Measurements from ENCODE around the gene MCRIP2. TPM values are rescaled to one million over a fixed set of nuclear protein-coding genes. Genes with fewer than 3 reads are reported as not detected.

Gene MCRIP2
- polyA plus RNA-seq, 1 donor from 2014 or later = 29.1 TPM

DNA sequence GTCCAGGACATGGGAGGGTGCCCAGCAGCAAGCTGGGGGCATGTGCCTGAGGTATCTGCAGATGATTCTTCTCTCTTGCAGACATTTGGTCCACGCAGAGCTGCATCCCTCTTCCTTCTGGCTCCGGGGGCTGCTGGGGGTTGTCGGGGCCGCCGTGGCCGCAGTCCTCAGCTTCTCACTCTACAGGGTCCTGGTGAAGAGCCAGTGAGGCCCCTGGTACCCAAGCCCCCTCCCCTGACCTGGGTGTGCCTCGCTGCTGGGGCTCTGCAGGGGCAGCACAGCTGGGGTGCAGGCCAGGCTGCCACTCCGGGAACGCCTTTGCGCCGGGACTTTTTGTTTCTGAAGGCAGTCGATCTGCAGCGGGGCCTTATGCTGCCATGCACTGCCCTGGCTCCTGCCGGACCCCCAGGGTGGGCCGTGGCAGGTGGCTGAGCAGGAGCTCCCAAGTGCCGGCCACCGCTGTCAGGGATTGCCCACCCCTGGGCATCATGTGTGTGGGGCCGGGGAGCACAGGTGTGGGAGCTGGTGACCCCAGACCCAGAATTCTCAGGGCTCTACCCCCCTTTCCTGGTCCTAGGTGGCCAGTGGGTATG, 31.9 kb downstream of the MCRIP2 start:
- Histone ChIP-seq H3K4me3 (ENCODE audit: low read length) (no peak overlapping the region), H2AFZ (ENCODE audit: low read depth, low read length) (no peak overlapping the region), H4K20me1 (ENCODE audit: insufficient read depth) (no peaks in the 10 kb centered on the region), H3K27ac (ENCODE audit: low read length) (no peak overlapping the region), H3K9me2 (ENCODE audit: insufficient read depth, low read length) (no peaks in the 10 kb centered on the region), H3K27me3 (ENCODE audit: insufficient read depth, low read depth, low read length) (peaks cover 3% of the 10 kb centered on the region), H3K36me3 (ENCODE audit: insufficient read depth, low read length) (no peaks in the 10 kb centered on the region), H3K9me3 (ENCODE audit: low read length) (no peaks in the 10 kb centered on the region), H3K4me2 (ENCODE audit: low read length) (no peak overlapping the region), H3K9ac (ENCODE audit: low read length) (no peak overlapping the region), H3F3A (ENCODE audit: insufficient read depth, low read length, poor library complexity, severe bottlenecking) (no peaks in the 10 kb centered on the region), H3K79me2 (replicated peaks; ENCODE audit: insufficient read depth, low read length) (peaks cover 4% of the 10 kb centered on the region)
- TF ChIP-seq EZH2 (IDR thresholded peaks at IDR 0.05; ENCODE audit: borderline replicate concordance, insufficient read depth, low read length, poor library complexity, severe bottlenecking) (no peak), MXI1 (conservative IDR thresholded peaks at IDR 0.05; ENCODE audit: poor library complexity, severe bottlenecking) (no peak), CTCF (IDR thresholded peaks at IDR 0.05; ENCODE audit: poor library complexity, severe bottlenecking) (no peak), TAF1 (IDR thresholded peaks at IDR 0.05; ENCODE audit: low read depth) (no peak), EP300 (conservative IDR thresholded peaks at IDR 0.05; ENCODE audit: poor library complexity, severe bottlenecking) (no peak), RAD21 (conservative IDR thresholded peaks at IDR 0.05) (no peak), POLR2AphosphoS5 (IDR thresholded peaks at IDR 0.05) (no peak), SMC3 (conservative IDR thresholded peaks at IDR 0.05; ENCODE audit: poor library complexity) (no peak)
- TF ChIP-seq, protein P1, sequence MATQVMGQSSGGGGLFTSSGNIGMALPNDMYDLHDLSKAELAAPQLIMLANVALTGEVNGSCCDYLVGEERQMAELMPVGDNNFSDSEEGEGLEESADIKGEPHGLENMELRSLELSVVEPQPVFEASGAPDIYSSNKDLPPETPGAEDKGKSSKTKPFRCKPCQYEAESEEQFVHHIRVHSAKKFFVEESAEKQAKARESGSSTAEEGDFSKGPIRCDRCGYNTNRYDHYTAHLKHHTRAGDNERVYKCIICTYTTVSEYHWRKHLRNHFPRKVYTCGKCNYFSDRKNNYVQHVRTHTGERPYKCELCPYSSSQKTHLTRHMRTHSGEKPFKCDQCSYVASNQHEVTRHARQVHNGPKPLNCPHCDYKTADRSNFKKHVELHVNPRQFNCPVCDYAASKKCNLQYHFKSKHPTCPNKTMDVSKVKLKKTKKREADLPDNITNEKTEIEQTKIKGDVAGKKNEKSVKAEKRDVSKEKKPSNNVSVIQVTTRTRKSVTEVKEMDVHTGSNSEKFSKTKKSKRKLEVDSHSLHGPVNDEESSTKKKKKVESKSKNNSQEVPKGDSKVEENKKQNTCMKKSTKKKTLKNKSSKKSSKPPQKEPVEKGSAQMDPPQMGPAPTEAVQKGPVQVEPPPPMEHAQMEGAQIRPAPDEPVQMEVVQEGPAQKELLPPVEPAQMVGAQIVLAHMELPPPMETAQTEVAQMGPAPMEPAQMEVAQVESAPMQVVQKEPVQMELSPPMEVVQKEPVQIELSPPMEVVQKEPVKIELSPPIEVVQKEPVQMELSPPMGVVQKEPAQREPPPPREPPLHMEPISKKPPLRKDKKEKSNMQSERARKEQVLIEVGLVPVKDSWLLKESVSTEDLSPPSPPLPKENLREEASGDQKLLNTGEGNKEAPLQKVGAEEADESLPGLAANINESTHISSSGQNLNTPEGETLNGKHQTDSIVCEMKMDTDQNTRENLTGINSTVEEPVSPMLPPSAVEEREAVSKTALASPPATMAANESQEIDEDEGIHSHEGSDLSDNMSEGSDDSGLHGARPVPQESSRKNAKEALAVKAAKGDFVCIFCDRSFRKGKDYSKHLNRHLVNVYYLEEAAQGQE (IDR thresholded peaks at IDR 0.05; ENCODE audit: borderline replicate concordance) = no peak

DNA sequence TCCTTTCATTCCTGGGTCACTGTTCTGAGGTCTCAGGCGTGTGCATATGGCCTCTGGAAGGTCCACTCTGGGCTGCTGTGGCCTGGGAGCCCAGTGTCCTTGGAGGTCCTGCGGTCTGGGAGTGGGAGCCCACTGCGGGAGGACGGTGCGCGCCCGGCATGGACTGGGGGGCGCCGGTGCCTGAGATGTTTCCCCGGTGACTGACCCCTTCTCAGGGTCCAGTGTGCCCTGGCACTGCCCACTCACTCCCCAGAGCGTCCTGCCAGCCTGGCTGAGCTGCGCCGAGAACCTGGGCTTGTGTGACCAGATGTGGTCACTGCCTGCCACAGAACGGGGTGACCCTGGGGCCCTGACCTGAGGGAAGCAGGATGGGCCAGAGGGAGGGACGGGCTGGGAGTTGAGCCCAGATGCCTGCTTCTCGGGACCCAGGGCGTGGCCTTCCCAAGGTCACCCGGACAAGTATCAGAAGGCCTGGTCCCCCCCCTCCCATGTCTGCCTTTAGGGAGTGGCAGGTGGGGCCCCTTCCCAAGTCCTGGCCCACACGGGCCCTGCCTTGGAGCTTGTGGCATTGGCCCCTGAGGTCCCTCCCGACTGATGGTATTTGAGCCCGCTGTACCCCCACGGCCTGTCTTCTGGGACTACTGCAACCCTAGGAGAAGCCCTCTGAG, 32.7 kb downstream of the MCRIP2 start:
- no peak overlapping the region for H3K4me2 ChIP-seq (ENCODE audit: low read length)
- no peaks in the 10 kb centered on the region for H3K36me3 ChIP-seq (ENCODE audit: insufficient read depth, low read length)
- H3K4me3 ChIP-seq (ENCODE audit: low read length) = no peak overlapping the region
- H4K20me1 ChIP-seq (ENCODE audit: insufficient read depth) = no peaks in the 10 kb centered on the region
- no peak for TF ChIP-seq RAD21 (conservative IDR thresholded peaks at IDR 0.05)
- TF ChIP-seq SMC3 (conservative IDR thresholded peaks at IDR 0.05; ENCODE audit: poor library complexity) = no peak
- no peak for TF ChIP-seq CTCF (IDR thresholded peaks at IDR 0.05; ENCODE audit: poor library complexity, severe bottlenecking)
- no peak for TF ChIP-seq POLR2AphosphoS5 (IDR thresholded peaks at IDR 0.05)
- TF ChIP-seq EP300 (conservative IDR thresholded peaks at IDR 0.05; ENCODE audit: poor library complexity, severe bottlenecking) = no peak
- no peak for TF ChIP-seq EZH2 (IDR thresholded peaks at IDR 0.05; ENCODE audit: borderline replicate concordance, insufficient read depth, low read length, poor library complexity, severe bottlenecking)
- no peak for TF ChIP-seq MXI1 (conservative IDR thresholded peaks at IDR 0.05; ENCODE audit: poor library complexity, severe bottlenecking)
- TF ChIP-seq TAF1 (IDR thresholded peaks at IDR 0.05; ENCODE audit: low read depth) = no peak
- TF ChIP-seq, protein P1 (IDR thresholded peaks at IDR 0.05; ENCODE audit: borderline replicate concordance) = no peak
- H3K27me3 ChIP-seq (ENCODE audit: insufficient read depth, low read depth, low read length) = peaks cover 3% of the 10 kb centered on the region
- no peaks in the 10 kb centered on the region for H3K9me2 ChIP-seq (ENCODE audit: insufficient read depth, low read length)
- H2AFZ ChIP-seq (ENCODE audit: low read depth, low read length) = no peak overlapping the region
- H3K79me2 ChIP-seq (replicated peaks; ENCODE audit: insufficient read depth, low read length) = no peaks in the 10 kb centered on the region
- H3F3A ChIP-seq (ENCODE audit: insufficient read depth, low read length, poor library complexity, severe bottlenecking) = no peaks in the 10 kb centered on the region
- H3K27ac ChIP-seq (ENCODE audit: low read length) = no peak overlapping the region
- H3K9ac ChIP-seq (ENCODE audit: low read length) = no peak overlapping the region
- no peaks in the 10 kb centered on the region for H3K9me3 ChIP-seq (ENCODE audit: low read length)

Measured in neural cell (in vitro differentiated cells).